Measurements from ENCODE around the gene BCAS3. TPM values are rescaled to one million over a fixed set of nuclear protein-coding genes. Genes with fewer than 3 reads are reported as not detected.
A peak's percentile ranks its signal among the peaks of the same experiment; 100 is the strongest.

BCAS3 gene
- total and polyA plus RNA-seq, 5 donors from 2014 or later: 29.7 to 59.1 (median 33.9) TPM

GRCh38 chr17:60640503-60640902, 37.1 kb upstream of the BCAS3 start:
- Mint-ChIP-seq H3K4me1 (peaks cover 8 to 16% (median 11%) of the 10 kb centered on the region in 4 donors), H3K4me3 (no peak overlapping the region), H3K9me3 (no peaks in the 10 kb centered on the region), H3K27ac (no peak overlapping the region), H3K36me3 (peaks cover 9% of the 10 kb centered on the region), H3K27me3 (no peaks in the 10 kb centered on the region)
- Histone ChIP-seq H3K27me3 (ENCODE audit: control insufficient read depth, insufficient read depth, low read length) (no peaks in the 10 kb centered on the region), H3K4me1 (ENCODE audit: control insufficient read depth, insufficient read depth, low read length, poor library complexity, severe bottlenecking) (no peaks in the 10 kb centered on the region), H3K4me3 (ENCODE audit: low read depth, low read length) (no peak overlapping the region), H3K36me3 (ENCODE audit: control insufficient read depth, insufficient read depth, low read length) (peaks cover 6% of the 10 kb centered on the region), H3K27ac (ENCODE audit: insufficient read depth, low read length, poor library complexity, severe bottlenecking) (no peak overlapping the region), H3K9me3 (ENCODE audit: control insufficient read depth in 2 of 2, low read length in 2 of 2) (no peaks in the 10 kb centered on the region)
- DNase-seq: peak in 1 of 3 donors; percentile 9
- ATAC-seq (ENCODE audit: low read depth in 2 of 2): no peak

- H3K36me3 ChIP-seq (ENCODE audit: control insufficient read depth, insufficient read depth, low read length): no peaks in the 10 kb centered on the region
- Mint-ChIP-seq H3K27me3 (no peaks in the 10 kb centered on the region), H3K9me3 (no peaks in the 10 kb centered on the region), H3K4me3 (no peak overlapping the region), H3K36me3 (peaks cover 9% of the 10 kb centered on the region), H3K4me1 (peaks cover 8 to 20% (median 13%) of the 10 kb centered on the region in 4 donors), H3K27ac (peak overlapping the region in 1 of 3 donors; percentile 70)
- H3K27me3 ChIP-seq (ENCODE audit: control insufficient read depth, insufficient read depth, low read length): no peaks in the 10 kb centered on the region
- no peak overlapping the region for H3K4me3 ChIP-seq (ENCODE audit: low read depth, low read length)
- no peaks in the 10 kb centered on the region for H3K9me3 ChIP-seq (ENCODE audit: control insufficient read depth in 2 of 2, low read length in 2 of 2)
- H3K27ac ChIP-seq (ENCODE audit: insufficient read depth, low read length, poor library complexity, severe bottlenecking): no peak overlapping the region
- H3K4me1 ChIP-seq (ENCODE audit: control insufficient read depth, insufficient read depth, low read length, poor library complexity, severe bottlenecking): no peaks in the 10 kb centered on the region
- ATAC-seq (ENCODE audit: low read depth in 2 of 2) (no peak), DNase-seq (no peak)
Measured at GRCh38 chr17:60641126-60641525, 36.5 kb upstream of the BCAS3 start.

DNA sequence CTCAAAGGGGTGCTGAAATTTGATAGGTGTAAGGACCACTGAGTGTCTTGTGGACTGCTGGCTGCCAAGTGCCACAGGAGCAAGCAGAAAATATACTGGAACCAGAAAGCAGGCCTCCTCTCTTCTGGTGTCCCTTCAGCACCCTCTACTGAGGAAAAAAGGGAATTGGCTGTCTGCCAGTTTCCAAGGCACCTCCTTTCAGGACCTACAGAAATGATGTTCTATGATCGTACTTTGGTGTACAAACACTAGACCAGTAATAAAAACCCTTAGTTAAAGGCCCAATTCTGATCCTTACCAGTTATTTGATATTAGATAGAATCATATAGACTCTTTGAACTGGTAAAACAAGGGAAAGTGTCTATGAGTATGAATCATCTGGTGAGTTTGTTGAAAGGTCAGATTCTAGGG, 35.8 kb upstream of the BCAS3 start:
- no peaks in the 10 kb centered on the region for H3K27me3 Mint-ChIP-seq
- no peaks in the 10 kb centered on the region for H3K9me3 Mint-ChIP-seq
- Histone ChIP-seq H3K4me3 (ENCODE audit: low read depth, low read length) (no peak overlapping the region), H3K4me1 (ENCODE audit: control insufficient read depth, insufficient read depth, low read length, poor library complexity, severe bottlenecking) (no peaks in the 10 kb centered on the region), H3K27ac (ENCODE audit: insufficient read depth, low read length, poor library complexity, severe bottlenecking) (no peak overlapping the region), H3K9me3 (ENCODE audit: control insufficient read depth in 2 of 2, low read length in 2 of 2) (no peaks in the 10 kb centered on the region), H3K27me3 (ENCODE audit: control insufficient read depth, insufficient read depth, low read length) (no peaks in the 10 kb centered on the region), H3K36me3 (ENCODE audit: control insufficient read depth, insufficient read depth, low read length) (no peaks in the 10 kb centered on the region)
- no peak overlapping the region for H3K4me3 Mint-ChIP-seq
- H3K27ac Mint-ChIP-seq: peak overlapping the region in 1 of 3 donors; percentile 70
- peaks cover 9% of the 10 kb centered on the region for H3K36me3 Mint-ChIP-seq
- peak; percentile 49 to 53 for ATAC-seq (ENCODE audit: low read depth in 2 of 2)
- peaks cover 8 to 26% (median 18%) of the 10 kb centered on the region in 4 donors for H3K4me1 Mint-ChIP-seq
- peak; percentile 23 to 76 (median 48) for DNase-seq

DNA sequence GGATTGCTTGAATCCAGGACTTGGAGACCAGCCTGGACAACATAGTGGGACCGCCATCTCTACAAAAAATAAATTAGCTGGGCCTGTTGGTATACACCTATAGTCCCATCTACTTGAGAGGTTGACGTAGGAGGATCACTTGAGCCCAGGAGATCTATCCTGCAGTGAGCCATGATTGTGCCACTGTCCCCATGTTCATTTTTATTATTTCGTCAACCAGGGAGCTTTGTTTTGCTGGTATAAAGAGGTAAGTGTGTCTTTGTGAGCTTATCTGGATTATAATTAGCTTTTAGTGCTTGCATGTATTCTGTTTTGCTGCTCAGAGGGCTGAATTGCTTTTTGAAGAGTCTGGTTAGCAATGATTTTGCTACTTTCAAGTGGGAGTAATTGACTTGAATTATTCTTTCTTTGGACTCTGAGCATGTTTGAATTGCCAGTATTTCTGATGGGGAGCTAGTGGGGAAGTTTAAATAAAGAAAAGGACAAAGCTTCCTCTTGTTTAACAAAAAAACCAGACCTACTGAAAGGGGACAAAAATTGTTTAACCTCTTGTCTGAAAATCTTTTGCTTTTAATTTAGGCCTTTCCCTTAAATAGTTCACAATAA, 31.6 kb upstream of the BCAS3 start:
- no peak overlapping the region for H3K4me3 ChIP-seq (ENCODE audit: low read depth, low read length)
- no peaks in the 10 kb centered on the region for H3K9me3 ChIP-seq (ENCODE audit: control insufficient read depth in 2 of 2, low read length in 2 of 2)
- peaks cover 24% of the 10 kb centered on the region for H3K36me3 Mint-ChIP-seq
- peak overlapping the region in 1 of 3 donors; percentile 14 for H3K27ac Mint-ChIP-seq
- H3K4me1 ChIP-seq (ENCODE audit: control insufficient read depth, insufficient read depth, low read length, poor library complexity, severe bottlenecking): no peaks in the 10 kb centered on the region
- no peak overlapping the region for H3K27ac ChIP-seq (ENCODE audit: insufficient read depth, low read length, poor library complexity, severe bottlenecking)
- DNase-seq: no peak
- H3K27me3 Mint-ChIP-seq: no peaks in the 10 kb centered on the region
- peaks cover 21% of the 10 kb centered on the region for H3K36me3 ChIP-seq (ENCODE audit: control insufficient read depth, insufficient read depth, low read length)
- no peak overlapping the region for H3K4me3 Mint-ChIP-seq
- no peak for ATAC-seq (ENCODE audit: low read depth in 2 of 2)
- no peaks in the 10 kb centered on the region for H3K9me3 Mint-ChIP-seq
- H3K4me1 Mint-ChIP-seq: peaks cover 12 to 28% (median 23%) of the 10 kb centered on the region in 4 donors
- no peaks in the 10 kb centered on the region for H3K27me3 ChIP-seq (ENCODE audit: control insufficient read depth, insufficient read depth, low read length)

DNA sequence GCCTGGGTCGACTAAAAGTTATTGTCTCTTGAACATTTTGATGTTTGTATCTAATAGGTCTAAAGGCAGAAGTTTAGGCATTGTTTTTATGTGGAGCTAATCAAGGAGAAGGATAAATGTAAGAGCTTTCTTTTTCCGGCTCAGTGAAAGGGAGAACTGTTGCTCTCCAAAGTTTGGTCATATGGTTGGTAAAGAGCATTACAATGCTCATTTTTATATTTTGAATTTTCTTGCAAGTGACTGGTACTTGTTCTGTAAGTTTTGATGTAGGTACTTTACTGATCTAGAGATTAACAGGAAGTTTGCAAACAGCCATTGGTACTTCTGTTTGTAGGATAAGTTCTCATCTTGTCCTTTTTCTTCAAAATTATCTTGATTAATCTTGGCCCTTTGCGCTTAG, 30.9 kb upstream of the BCAS3 start:
- ATAC-seq (ENCODE audit: low read depth in 2 of 2): no peak
- no peaks in the 10 kb centered on the region for H3K27me3 Mint-ChIP-seq
- peaks cover 22% of the 10 kb centered on the region for H3K36me3 ChIP-seq (ENCODE audit: control insufficient read depth, insufficient read depth, low read length)
- no peaks in the 10 kb centered on the region for H3K27me3 ChIP-seq (ENCODE audit: control insufficient read depth, insufficient read depth, low read length)
- no peak overlapping the region for H3K4me3 Mint-ChIP-seq
- no peaks in the 10 kb centered on the region for H3K9me3 Mint-ChIP-seq
- H3K27ac ChIP-seq (ENCODE audit: insufficient read depth, low read length, poor library complexity, severe bottlenecking): no peak overlapping the region
- H3K4me1 ChIP-seq (ENCODE audit: control insufficient read depth, insufficient read depth, low read length, poor library complexity, severe bottlenecking): no peaks in the 10 kb centered on the region
- H3K36me3 Mint-ChIP-seq: peaks cover 24% of the 10 kb centered on the region
- peak overlapping the region in 1 of 3 donors; percentile 14 for H3K27ac Mint-ChIP-seq
- no peak for DNase-seq
- no peak overlapping the region for H3K4me3 ChIP-seq (ENCODE audit: low read depth, low read length)
- H3K9me3 ChIP-seq (ENCODE audit: control insufficient read depth in 2 of 2, low read length in 2 of 2): no peaks in the 10 kb centered on the region
- peaks cover 9 to 23% (median 22%) of the 10 kb centered on the region in 4 donors for H3K4me1 Mint-ChIP-seq

GRCh38 chr17:60647705-60648104, 29.9 kb upstream of the BCAS3 start:
- H3K27ac Mint-ChIP-seq: no peak overlapping the region
- no peaks in the 10 kb centered on the region for H3K9me3 Mint-ChIP-seq
- no peak overlapping the region for H3K4me3 ChIP-seq (ENCODE audit: low read depth, low read length)
- no peaks in the 10 kb centered on the region for H3K9me3 ChIP-seq (ENCODE audit: control insufficient read depth in 2 of 2, low read length in 2 of 2)
- no peak overlapping the region for H3K4me3 Mint-ChIP-seq
- H3K4me1 Mint-ChIP-seq: peaks cover 12 to 29% (median 26%) of the 10 kb centered on the region in 4 donors
- H3K27me3 ChIP-seq (ENCODE audit: control insufficient read depth, insufficient read depth, low read length): no peaks in the 10 kb centered on the region
- no peak for DNase-seq
- ATAC-seq (ENCODE audit: low read depth in 2 of 2): no peak
- H3K36me3 ChIP-seq (ENCODE audit: control insufficient read depth, insufficient read depth, low read length): peaks cover 25% of the 10 kb centered on the region
- no peaks in the 10 kb centered on the region for H3K27me3 Mint-ChIP-seq
- peaks cover 28% of the 10 kb centered on the region for H3K36me3 Mint-ChIP-seq
- H3K4me1 ChIP-seq (ENCODE audit: control insufficient read depth, insufficient read depth, low read length, poor library complexity, severe bottlenecking): peaks cover 7% of the 10 kb centered on the region
- no peak overlapping the region for H3K27ac ChIP-seq (ENCODE audit: insufficient read depth, low read length, poor library complexity, severe bottlenecking)

GRCh38 chr17:60652454-60653247, 25.0 kb upstream of the BCAS3 start:
- H3K27ac Mint-ChIP-seq: peak overlapping the region in 2 of 3 donors; percentile 12 to 51
- H3K4me3 Mint-ChIP-seq: no peak overlapping the region
- no peak for ATAC-seq (ENCODE audit: low read depth in 2 of 2)
- Histone ChIP-seq H3K36me3 (ENCODE audit: control insufficient read depth, insufficient read depth, low read length) (peaks cover 36% of the 10 kb centered on the region), H3K27ac (ENCODE audit: insufficient read depth, low read length, poor library complexity, severe bottlenecking) (no peak overlapping the region), H3K27me3 (ENCODE audit: control insufficient read depth, insufficient read depth, low read length) (no peaks in the 10 kb centered on the region), H3K9me3 (ENCODE audit: control insufficient read depth in 2 of 2, low read length in 2 of 2) (no peaks in the 10 kb centered on the region), H3K4me1 (ENCODE audit: control insufficient read depth, insufficient read depth, low read length, poor library complexity, severe bottlenecking) (peaks cover 7% of the 10 kb centered on the region), H3K4me3 (ENCODE audit: low read depth, low read length) (no peak overlapping the region)
- peaks cover 26 to 33% (median 29%) of the 10 kb centered on the region in 4 donors for H3K4me1 Mint-ChIP-seq
- H3K9me3 Mint-ChIP-seq: no peaks in the 10 kb centered on the region
- DNase-seq: no peak
- no peaks in the 10 kb centered on the region for H3K27me3 Mint-ChIP-seq
- H3K36me3 Mint-ChIP-seq: peaks cover 32% of the 10 kb centered on the region
